ENCODE measurements around the gene HEPACAM. TPM values are rescaled to one million over a fixed set of nuclear protein-coding genes. Genes with fewer than 3 reads are reported as not detected.

Gene HEPACAM, protein sequence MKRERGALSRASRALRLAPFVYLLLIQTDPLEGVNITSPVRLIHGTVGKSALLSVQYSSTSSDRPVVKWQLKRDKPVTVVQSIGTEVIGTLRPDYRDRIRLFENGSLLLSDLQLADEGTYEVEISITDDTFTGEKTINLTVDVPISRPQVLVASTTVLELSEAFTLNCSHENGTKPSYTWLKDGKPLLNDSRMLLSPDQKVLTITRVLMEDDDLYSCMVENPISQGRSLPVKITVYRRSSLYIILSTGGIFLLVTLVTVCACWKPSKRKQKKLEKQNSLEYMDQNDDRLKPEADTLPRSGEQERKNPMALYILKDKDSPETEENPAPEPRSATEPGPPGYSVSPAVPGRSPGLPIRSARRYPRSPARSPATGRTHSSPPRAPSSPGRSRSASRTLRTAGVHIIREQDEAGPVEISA
- total RNA-seq = not detected in 2 replicates

DNA sequence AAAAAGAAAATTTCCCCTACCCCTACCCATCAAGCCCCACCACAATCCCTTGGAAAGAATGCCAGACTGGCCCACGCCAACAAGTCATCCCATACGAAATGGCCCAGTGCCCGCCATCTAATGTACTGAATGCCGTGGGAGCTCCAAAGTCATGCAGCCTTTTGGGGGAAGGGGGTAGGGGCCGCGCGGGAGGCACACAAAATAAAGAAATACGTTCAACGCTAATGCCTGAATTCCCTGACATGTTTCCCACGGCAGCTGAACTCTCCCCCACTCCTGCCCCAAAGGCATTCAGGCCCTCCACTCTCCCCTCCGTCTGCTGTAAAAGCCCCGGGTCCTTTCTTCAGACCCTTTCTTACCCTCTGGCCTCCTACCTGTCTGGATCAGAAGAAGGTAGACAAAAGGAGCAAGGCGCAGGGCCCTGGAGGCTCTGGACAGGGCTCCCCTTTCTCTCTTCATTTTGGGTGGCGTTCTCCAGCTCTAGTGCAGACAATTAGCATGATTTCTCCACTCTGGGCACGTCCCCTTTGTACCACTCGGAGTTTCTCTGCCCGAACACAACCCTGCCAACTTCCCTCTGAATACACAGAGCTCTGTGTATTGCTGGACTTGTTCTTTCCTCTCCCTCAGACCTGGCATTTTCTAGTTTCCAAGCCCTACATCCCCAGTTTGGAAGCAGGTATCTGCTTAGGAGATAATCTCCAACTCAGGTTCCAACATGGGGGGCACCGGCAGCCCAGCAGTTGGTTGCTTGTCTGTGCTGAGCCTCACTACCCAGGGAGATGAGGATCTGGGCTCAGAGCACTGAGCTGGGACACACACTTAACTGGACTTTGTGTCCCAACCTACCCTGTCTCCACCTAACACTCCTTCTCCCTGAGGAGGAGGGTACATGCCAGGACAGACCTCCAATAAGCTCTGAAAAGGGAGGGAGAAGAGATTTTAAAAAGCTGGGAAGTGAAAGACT is at the start of gene HEPACAM:
Gene HEPACAM, minus strand, starts transcription at position 500 of the 967 bp plus-strand sequence. Its CDS starts 41 bp downstream, at position 459.

DNA sequence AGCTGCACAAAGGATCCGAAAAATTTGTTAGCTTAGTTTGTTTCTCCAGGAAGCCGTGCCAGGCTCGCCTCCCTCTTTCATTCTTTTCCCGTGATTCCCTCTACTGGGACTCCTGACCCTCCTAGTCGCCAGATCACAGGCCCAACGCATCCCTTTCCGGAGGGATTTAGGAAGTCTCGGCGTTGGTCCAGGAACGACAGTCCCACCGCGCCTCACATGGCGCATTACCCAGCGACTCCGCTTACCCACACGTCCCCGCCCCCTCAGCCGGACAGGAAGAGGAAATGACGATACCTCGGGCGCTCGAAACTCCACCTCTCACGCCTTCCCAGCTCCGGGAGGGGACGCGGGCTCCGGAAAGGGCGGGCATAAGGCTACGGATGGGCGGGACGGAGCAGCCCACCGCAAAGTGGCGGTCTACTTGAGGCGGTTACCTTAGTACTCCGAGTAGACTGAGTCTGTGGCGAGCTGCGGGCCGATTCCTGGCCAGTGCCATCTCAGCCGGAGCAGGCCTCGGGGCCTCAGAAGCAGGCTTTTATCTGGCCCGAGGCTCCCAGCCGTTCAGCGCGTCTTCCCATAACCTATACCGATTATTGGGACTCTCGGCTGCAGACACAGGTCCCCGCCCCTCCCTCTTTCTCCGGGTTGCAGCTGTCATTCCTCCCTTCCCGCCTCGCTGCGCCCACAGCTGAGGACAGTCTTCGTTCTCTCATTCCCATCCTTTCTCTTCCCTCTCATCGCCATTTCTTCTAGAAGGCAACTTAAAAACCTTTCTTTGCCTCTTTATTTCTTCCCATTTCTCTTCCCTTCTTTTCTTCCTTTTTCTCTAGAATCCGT is 18.1 kb upstream of the HEPACAM start, which contains the start of gene CCDC15:
Gene CCDC15, plus strand, starts transcription at position 450 of the 837 bp plus-strand sequence. CDS start 531 bp downstream, outside the sequence.

DNA sequence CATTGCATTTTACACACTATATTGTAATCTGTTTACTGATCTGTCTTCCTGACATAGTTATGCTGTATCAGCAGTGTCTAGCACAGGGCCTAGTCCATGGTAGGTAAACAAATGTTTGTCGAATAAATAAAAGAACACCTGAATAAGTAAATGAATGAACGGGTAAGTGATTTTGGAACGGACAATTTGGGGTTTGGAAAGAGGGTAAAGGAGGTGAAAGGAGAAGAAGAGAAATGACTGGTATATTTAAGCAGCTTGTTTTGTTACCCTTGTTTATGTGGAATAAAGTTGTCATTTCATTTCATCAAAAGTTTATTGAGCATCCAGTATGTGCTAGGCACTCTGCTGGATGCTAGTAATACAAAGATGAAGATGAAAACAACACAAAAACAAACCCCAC is 16.9 kb downstream of the HEPACAM start, which contains the start of gene HEPN1:
Gene HEPN1, plus strand, starts transcription at position 301 of the 400 bp plus-strand sequence.

DNA sequence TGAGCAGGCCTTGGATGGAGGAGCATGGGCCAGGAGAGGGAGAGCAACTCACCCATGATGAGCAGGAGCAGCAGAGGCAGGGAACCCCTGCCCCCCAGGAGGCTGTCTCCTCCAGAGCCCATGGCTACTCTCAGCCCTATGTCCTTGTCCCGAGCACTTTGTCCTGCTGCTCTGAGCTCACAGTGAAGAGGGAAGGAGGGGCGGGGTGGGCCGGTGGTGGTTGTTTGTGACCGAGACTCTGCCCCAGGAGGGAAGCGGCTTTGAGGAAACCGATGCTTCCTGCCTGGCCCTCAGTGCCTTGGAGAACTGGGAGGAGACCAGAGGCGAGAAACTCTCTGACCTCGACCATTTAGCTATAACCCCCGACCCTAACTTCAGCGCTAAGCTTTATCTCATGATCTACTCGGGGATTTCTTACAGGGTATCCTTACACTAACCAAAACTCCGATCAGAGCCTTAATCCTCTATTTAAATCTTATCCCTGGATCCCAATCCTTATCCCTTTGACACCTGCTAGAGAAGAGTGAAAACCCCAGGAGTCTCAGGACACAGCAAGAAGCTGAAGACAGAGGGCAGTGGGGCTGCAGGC is 38.1 kb downstream of the HEPACAM start, which contains the start of gene ROBO4:
Gene ROBO4, minus strand, starts transcription at position 192 of the 589 bp plus-strand sequence. Its CDS starts 70 bp downstream, at position 122.

Other genes starting within 250 kb of the HEPACAM start
- gene NRGN, start 196.1 kb downstream of the HEPACAM start, total RNA-seq = not detected in 2 replicates
- gene VSIG2, start 183.8 kb downstream of the HEPACAM start, total RNA-seq = 1.7 TPM in 1 of 2 replicates, not detected in the other
- gene ESAM, start 173.8 kb downstream of the HEPACAM start, total RNA-seq = under 0.01 TPM in 1 of 2 replicates, not detected in the other
- 3.4 and 3.9 TPM in 2 replicates for gene MSANTD2, start 135.6 kb downstream of the HEPACAM start, total RNA-seq
- gene ROBO3, start 70.6 kb downstream of the HEPACAM start, total RNA-seq = 24.7 and 35.2 TPM in 2 replicates
- 0.43 and 0.72 TPM in 2 replicates for gene ROBO4, start 38.2 kb downstream of the HEPACAM start, total RNA-seq
- 0.24 TPM in 1 of 2 replicates, not detected in the other for gene HEPN1, start 16.8 kb downstream of the HEPACAM start, total RNA-seq
- 1.2 and 1.5 TPM in 2 replicates for gene CCDC15, start 18.2 kb upstream of the HEPACAM start, total RNA-seq
- gene SLC37A2, start 127.3 kb upstream of the HEPACAM start, total RNA-seq = 18.6 and 35.2 TPM in 2 replicates
- 14.0 and 35.4 TPM in 2 replicates for gene TMEM218, start 175.6 kb upstream of the HEPACAM start, total RNA-seq
- not detected in 2 replicates for gene PKNOX2, start 228.7 kb upstream of the HEPACAM start, total RNA-seq

Data from tracheal epithelial cell (primary cell).